Panc1 (cell line): Measurements from ENCODE around the gene TIMM13. TPM values are rescaled to one million over a fixed set of nuclear protein-coding genes. Genes with fewer than 3 reads are reported as not detected.

Source experiments
- ATAC-seq: fragments of 200-7000 bp; cut with Tn5 transposase; 2 replicates; pipeline ENCODE4 v1.9.1; 2020; ENCODE audit warnings: mild to moderate bottlenecking, moderate library complexity
- BruUV-seq: library from RNA; stranded (reverse); fragments of 400-500 nt; replicated peaks from 2 replicates; lab custom pipeline; 2021; lab: Mats Ljungman, UMichigan
- CTCF ChIA-PET: fragments of 300-600 bp; sonication (Branson Sonifier 250); formaldehyde crosslinking; loops from one replicate; lab custom pipeline; 2022; ENCODE audit warnings: antibody characterized with exemption; lab: Charles Lee
- POLR2A ChIA-PET: fragments of 300-600 bp; sonication (Branson Sonifier 250); formaldehyde crosslinking; loops from one replicate; lab custom pipeline; 2022; ENCODE audit warnings: antibody characterized with exemption; lab: Charles Lee
- DNase-seq: peaks from one replicate; pipeline ENCODE4 v3.0.0-alpha.2; 2010; ENCODE audit warnings: low read depth, low spot score
- H3K27ac ChIP-seq: 2 replicates; pipeline ENCODE4 v1.5.1; 2011; ENCODE audit warnings: mild to moderate bottlenecking, low read length, inconsistent platforms
- H3K27me3 ChIP-seq: fragments of 200-500 bp; sonication (Bioruptor generic); 2 replicates; pipeline ENCODE4 v1.6.0; 2014; ENCODE audit warnings: low read length, inconsistent platforms; ENCODE audit not compliant: control insufficient read depth, insufficient read depth
- H3K36me3 ChIP-seq: fragments of 200-500 bp; sonication (Bioruptor generic); 2 replicates; pipeline ENCODE4 v1.5.1; 2014; ENCODE audit warnings: inconsistent platforms, mild to moderate bottlenecking, low read length, moderate library complexity; ENCODE audit not compliant: control insufficient read depth, insufficient read depth
- H3K4me1 ChIP-seq: 2 replicates; pipeline ENCODE4 v1.5.1; 2011; ENCODE audit warnings: inconsistent platforms, mild to moderate bottlenecking, low read length, moderate library complexity; ENCODE audit not compliant: control insufficient read depth, insufficient read depth
- H3K4me3 ChIP-seq, 2 experiments: 2 replicates each; pipeline ENCODE4 v1.5.1; 2011 to 2012; ENCODE audit warnings: low read depth in 2 of 2, low read length in 2 of 2, mild to moderate bottlenecking in 2 of 2, inconsistent platforms in 1 of 2, moderate library complexity in 1 of 2
- H3K9me3 ChIP-seq: fragments of 200-500 bp; sonication (Bioruptor generic); 2 replicates; pipeline ENCODE4 v1.5.1; 2014; ENCODE audit warnings: low read depth, mild to moderate bottlenecking, inconsistent platforms, low read length, moderate library complexity; ENCODE audit not compliant: control insufficient read depth, insufficient read depth
- CTCF ChIP-seq: fragments of 450-650 bp; IDR thresholded peaks from 2 replicates; pipeline ENCODE4 v1.5.1; 2017; ENCODE audit warnings: mild to moderate bottlenecking
- POLR2AphosphoS5 ChIP-seq: IDR thresholded peaks from 2 replicates; pipeline ENCODE4 v1.6.1; 2012; ENCODE audit warnings: mild to moderate bottlenecking, low read depth, low read length, moderate library complexity
- REST ChIP-seq, 2 experiments: IDR thresholded peaks; 2 replicates each; pipeline ENCODE4 v1.6.1; 2011 to 2012; ENCODE audit warnings: low read depth in 2 of 2, control low read depth in 1 of 2, low read length in 1 of 2, mild to moderate bottlenecking in 1 of 2, moderate library complexity in 1 of 2; ENCODE audit not compliant: insufficient read depth in 1 of 2
- SIN3A ChIP-seq: IDR thresholded peaks from 2 replicates; pipeline ENCODE4 v1.6.1; 2012; ENCODE audit warnings: low read depth, mild to moderate bottlenecking, low read length, moderate library complexity, borderline replicate concordance; ENCODE audit not compliant: insufficient read depth
- TCF7L2 ChIP-seq: IDR thresholded peaks from 2 replicates; pipeline ENCODE4 v1.6.1; 2011; ENCODE audit warnings: mild to moderate bottlenecking, low read depth, low read length, inconsistent platforms
- in situ Hi-C: cut with HindIII; loops from 2 replicates; pipeline ENCODE4 v1.10.0; 2016; ENCODE audit warnings: low sequenced_read_pairs, low pct_unique_long_range_greater_than_20kb
- intact Hi-C: fragments of 100-400 bp; cut with micrococcal nuclease; formaldehyde crosslinking; loops from one replicate; pipeline ENCODE4 v1.10.0; 2022; ENCODE audit not compliant: unreplicated experiment
- total RNA-seq: library from RNA; stranded (reverse); gene quantifications from one replicate; pipeline ENCODE4 v1.2.1, GENCODE V29; 2021; ENCODE audit not compliant: unreplicated experiment

TIMM13 gene
- total RNA-seq, 1 experiment from 2014 or later = 128 TPM

- Histone ChIP-seq H3K27ac (no peak overlapping the region), H3K4me1 (no peaks in the 10 kb centered on the region), H3K36me3 (no peaks in the 10 kb centered on the region; the same call in 1 of the 2 replicates), H3K9me3 (no peaks in the 10 kb centered on the region), H3K27me3 (no peaks in the 10 kb centered on the region), H3K4me3 (no peak overlapping the region)
- no peak for TF ChIP-seq REST (IDR thresholded peaks at IDR 0.05; ENCODE audit: insufficient read depth in 1 of 2, low read depth in 2 of 2, low read length in 1 of 2)
- no peak for TF ChIP-seq SIN3A
- no peak for TF ChIP-seq CTCF
- TF ChIP-seq POLR2AphosphoS5 = no peak
- no peak for TF ChIP-seq TCF7L2
- POLR2A ChIA-PET = no interaction called here
- in situ Hi-C loops (no loop called here), intact Hi-C loops (no loop called here)
- DNase-seq = no peak
- CTCF ChIA-PET = interaction anchor here (0.6 kb wide), 1 partner anchor 173 kb away, joined by 3 read pairs; no protein-coding TSS in a partner anchor
- BruUV-seq = no TSS peak
- no peak for ATAC-seq
Measured at GRCh38 chr19:2441096-2441752, 13.8 kb upstream of the TIMM13 start.

- ChIA-PET CTCF (no interaction called here), POLR2A (no interaction called here)
- intact Hi-C loops = no loop called here
- in situ Hi-C loops = no loop called here
- Histone ChIP-seq H3K9me3 (no peaks in the 10 kb centered on the region), H3K27ac (no peak overlapping the region), H3K27me3 (no peaks in the 10 kb centered on the region), H3K4me3 (no peak overlapping the region), H3K36me3 (no peaks in the 10 kb centered on the region; the same call in 1 of the 2 replicates), H3K4me1 (no peaks in the 10 kb centered on the region)
- ATAC-seq (no peak), DNase-seq (no peak)
- BruUV-seq = no TSS peak
- TF ChIP-seq REST (IDR thresholded peaks at IDR 0.05; ENCODE audit: insufficient read depth in 1 of 2, low read depth in 2 of 2, low read length in 1 of 2) (no peak), CTCF (no peak), SIN3A (no peak), TCF7L2 (no peak), POLR2AphosphoS5 (no peak)
Measured at GRCh38 chr19:2440515-2440914, 13.1 kb upstream of the TIMM13 start.
